Omental fat pad (tissue), 4 donors: ENCODE measurements around the gene GRM7. TPM values are rescaled to one million over a fixed set of nuclear protein-coding genes. Genes with fewer than 3 reads are reported as not detected.
"Not testable (repeated sequence)": the region's sequence is repeated elsewhere in the genome, so short reads cannot be mapped to it uniquely, and the experiment has no call there.

ENCODE experiments used
- ATAC-seq: fragments of 150-250 bp; one replicate; pipeline ENCODE4 v1.9.1; 2016; ENCODE audit warnings: mild to moderate bottlenecking, moderate library complexity; ENCODE audit not compliant: low FRiP score
- DNase-seq: peaks from one replicate; pipeline ENCODE4 v3.0.0-alpha.2; 2019; ENCODE audit warnings: low spot score
- CTCF ChIP-seq, 3 donors: fragments of 450-650 bp; IDR thresholded peaks; one replicate each; pipeline ENCODE4 v1.5.1; 2016 to 2017; ENCODE audit warnings: antibody characterized with exemption in 3 of 3, mild to moderate bottlenecking in 3 of 3, moderate library complexity in 2 of 3
- total RNA-seq, 4 donors: library from RNA; depleted of rRNA; stranded (reverse); fragments of >200 nt; gene quantifications; one replicate each; pipeline ENCODE4 v1.1.0, GENCODE V29; 2016

Gene GRM7
- total RNA-seq, 4 donors from 2014 or later = 0.12 to 0.82 (median 0.28) TPM; not detected in 1

- ATAC-seq (no peak), DNase-seq (no peak)
- TF ChIP-seq CTCF (IDR thresholded peaks at IDR 0.05) = no peak
These were observed 51.3 kb downstream of the GRM7 start for GRCh38 chr3:6912240-6912639.

DNA sequence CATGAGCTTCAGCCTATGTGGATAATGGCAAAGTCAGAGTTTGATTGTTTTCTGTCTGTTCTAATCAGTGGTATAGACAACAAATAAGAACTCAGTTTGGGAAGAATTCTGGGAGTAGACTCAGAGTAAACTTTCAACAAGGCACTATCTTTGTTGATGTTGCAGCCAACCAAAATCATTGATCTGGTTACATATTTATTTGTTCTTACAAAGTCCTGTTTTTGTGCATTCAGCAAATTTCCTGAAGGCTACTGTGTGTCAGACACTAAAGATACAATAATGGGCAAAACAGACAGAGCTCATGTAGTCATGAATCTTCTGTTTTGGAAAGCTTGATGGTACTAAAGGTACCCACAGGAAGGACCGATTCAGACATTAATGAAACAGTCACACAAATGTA lies 55.0 kb downstream of the GRM7 start:
- no peak for ATAC-seq
- DNase-seq = no peak
- TF ChIP-seq CTCF (IDR thresholded peaks at IDR 0.05) = no peak

DNA sequence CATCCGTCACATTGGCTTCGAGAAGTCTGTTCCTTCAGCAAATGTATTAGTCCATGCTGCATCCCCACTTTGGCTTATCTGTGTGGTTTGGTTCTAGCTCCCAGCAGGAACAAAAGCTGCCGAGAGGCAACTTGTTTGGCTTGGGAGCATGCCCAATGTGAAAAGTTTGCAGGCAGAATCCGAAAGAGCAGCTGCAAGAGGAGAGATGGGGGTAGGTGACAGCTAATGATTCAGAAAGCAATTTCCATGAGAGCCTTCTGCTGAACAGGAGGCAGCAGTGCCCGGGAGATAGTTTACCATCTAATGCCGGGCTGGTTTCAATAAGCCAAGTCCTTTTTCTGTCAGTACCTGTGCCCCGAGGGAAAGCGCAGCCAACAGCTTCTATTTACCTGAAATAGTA lies 60.2 kb downstream of the GRM7 start:
- DNase-seq (no peak), ATAC-seq (no peak)
- no peak for TF ChIP-seq CTCF (IDR thresholded peaks at IDR 0.05)

- TF ChIP-seq CTCF (IDR thresholded peaks at IDR 0.05) = no peak
- no peak for ATAC-seq
- DNase-seq = no peak
These were observed 61.0 kb downstream of the GRM7 start for GRCh38 chr3:6921876-6922275.

DNA sequence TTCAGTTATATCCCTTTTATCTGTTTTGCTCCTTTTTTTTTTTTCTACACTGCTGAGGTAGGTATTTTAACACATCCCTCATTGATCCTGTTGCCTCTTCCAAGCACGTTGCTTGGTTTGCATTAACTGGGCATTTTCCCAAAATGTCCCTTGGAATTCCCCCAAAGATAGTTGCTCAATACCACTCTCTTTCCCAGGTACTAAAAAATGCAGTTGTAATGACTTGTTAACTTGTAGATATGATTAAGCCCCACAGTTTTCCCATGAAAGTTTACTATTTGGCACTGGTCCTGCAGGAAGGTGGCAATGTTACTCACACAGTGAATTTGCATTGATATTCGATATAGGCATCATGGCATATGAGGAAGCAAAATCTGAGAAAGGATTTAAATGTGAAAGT lies 67.1 kb downstream of the GRM7 start:
- DNase-seq = no peak
- no peak for TF ChIP-seq CTCF (IDR thresholded peaks at IDR 0.05)
- no peak for ATAC-seq

- DNase-seq (no peak), ATAC-seq (no peak)
- no peak for TF ChIP-seq CTCF (IDR thresholded peaks at IDR 0.05)
These were observed 69.0 kb downstream of the GRM7 start for GRCh38 chr3:6929918-6930317.

DNA sequence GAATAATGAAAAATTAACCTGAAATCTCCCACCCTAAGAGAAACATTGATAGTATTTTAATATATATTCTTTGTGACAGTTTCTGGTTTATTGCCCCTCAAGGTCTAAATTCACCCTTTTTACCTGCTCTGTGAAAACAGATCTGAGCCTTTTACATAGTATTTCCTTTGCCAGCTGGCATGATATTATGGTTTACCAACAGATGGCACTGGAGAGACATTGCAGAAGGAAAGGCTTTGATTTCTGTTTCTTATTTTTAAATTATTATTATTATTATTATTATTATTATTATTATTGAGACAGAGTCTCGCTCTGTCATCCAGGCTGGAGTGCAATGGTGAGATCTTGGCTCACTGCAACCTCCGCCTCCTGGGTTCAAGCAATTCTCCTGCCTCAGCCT lies 74.5 kb downstream of the GRM7 start:
- ATAC-seq, DNase-seq: not testable (repeated sequence)

DNA sequence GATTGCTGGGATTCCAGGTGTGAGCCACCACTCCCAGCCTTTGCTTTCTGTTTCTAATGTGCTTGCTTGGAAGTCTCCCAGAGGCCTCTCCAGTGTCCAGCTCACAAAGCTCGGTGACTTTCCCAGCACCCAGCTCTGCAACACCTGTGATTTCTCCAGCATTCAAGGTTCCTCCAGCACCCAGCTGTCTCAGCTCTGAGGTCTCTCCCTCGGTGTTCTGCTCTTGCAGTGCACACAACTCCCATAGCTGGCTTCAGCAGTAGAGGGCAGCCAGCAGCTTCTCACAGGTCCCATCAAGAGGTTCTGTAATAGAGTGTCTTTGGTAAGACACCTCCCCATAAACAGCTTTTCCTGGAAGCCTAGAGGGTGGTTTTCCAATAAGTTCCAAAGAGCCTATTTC lies 75.1 kb downstream of the GRM7 start:
- DNase-seq = no peak
- no peak for ATAC-seq
- no peak for TF ChIP-seq CTCF (IDR thresholded peaks at IDR 0.05)
